ENCODE measurements around the gene PIP5K1C.
A peak's percentile ranks its signal among the peaks of the same experiment; 100 is the strongest.

PIP5K1C gene

DNA sequence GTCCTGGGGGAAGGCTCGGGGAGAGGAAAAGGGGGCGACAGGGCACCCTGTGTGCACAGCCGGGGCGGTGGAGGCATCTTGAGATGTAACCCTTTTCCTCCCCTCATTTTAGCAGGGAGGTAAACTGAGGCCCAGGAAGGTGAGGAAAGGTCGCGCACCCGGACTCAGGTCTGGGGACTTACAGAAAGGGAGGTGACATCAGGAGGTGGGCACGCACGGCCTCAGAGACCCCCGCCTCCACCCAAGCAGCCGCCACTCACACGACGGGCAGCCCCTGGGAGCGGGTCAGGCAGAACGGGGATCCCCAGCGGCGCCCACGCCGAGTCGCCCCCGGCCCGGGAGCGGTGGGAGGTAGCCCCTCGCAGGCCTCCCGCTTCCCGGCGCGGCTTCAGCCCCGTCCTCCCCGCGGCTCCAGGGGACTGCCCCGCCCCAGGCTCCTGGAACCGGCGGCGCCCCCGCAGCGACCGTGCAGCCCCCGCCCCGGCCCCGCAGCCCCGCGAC, 477 bp downstream of the PIP5K1C start:
- Histone ChIP-seq H3K4me3 (ENCODE audit: insufficient read depth, low read length, poor library complexity, severe bottlenecking) (peak overlapping the region; percentile 63), H3K9ac (ENCODE audit: low read length) (peak overlapping the region; percentile 66), H3K27me3 (ENCODE audit: low read length) (no peaks in the 10 kb centered on the region), H4K20me1 (ENCODE audit: low read depth, low read length) (no peaks in the 10 kb centered on the region), H3K9me2 (replicated peaks; ENCODE audit: insufficient read depth, low read length) (no peaks in the 10 kb centered on the region), H3K27ac (ENCODE audit: low read depth, low read length) (no peak overlapping the region), H3K9me3 (ENCODE audit: insufficient read depth, low read length) (no peaks in the 10 kb centered on the region), H3K36me3 (ENCODE audit: low read length) (no peaks in the 10 kb centered on the region), H3K4me2 (ENCODE audit: low read depth, low read length, poor library complexity, severe bottlenecking) (peak overlapping the region; percentile 88), H2AFZ (ENCODE audit: low read depth, low read length, severe bottlenecking) (no peak overlapping the region), H3K79me2 (ENCODE audit: insufficient read depth, low read length) (no peaks in the 10 kb centered on the region), H3F3A (ENCODE audit: insufficient read depth) (no peaks in the 10 kb centered on the region)
- TF ChIP-seq, protein P1, sequence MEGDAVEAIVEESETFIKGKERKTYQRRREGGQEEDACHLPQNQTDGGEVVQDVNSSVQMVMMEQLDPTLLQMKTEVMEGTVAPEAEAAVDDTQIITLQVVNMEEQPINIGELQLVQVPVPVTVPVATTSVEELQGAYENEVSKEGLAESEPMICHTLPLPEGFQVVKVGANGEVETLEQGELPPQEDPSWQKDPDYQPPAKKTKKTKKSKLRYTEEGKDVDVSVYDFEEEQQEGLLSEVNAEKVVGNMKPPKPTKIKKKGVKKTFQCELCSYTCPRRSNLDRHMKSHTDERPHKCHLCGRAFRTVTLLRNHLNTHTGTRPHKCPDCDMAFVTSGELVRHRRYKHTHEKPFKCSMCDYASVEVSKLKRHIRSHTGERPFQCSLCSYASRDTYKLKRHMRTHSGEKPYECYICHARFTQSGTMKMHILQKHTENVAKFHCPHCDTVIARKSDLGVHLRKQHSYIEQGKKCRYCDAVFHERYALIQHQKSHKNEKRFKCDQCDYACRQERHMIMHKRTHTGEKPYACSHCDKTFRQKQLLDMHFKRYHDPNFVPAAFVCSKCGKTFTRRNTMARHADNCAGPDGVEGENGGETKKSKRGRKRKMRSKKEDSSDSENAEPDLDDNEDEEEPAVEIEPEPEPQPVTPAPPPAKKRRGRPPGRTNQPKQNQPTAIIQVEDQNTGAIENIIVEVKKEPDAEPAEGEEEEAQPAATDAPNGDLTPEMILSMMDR (IDR thresholded peaks at IDR 0.05; ENCODE audit: insufficient read depth, low read length, poor library complexity, severe bottlenecking) = no peak
- no peak for TF ChIP-seq EZH2phosphoT487 (conservative IDR thresholded peaks at IDR 0.05; ENCODE audit: low read length)

DNA sequence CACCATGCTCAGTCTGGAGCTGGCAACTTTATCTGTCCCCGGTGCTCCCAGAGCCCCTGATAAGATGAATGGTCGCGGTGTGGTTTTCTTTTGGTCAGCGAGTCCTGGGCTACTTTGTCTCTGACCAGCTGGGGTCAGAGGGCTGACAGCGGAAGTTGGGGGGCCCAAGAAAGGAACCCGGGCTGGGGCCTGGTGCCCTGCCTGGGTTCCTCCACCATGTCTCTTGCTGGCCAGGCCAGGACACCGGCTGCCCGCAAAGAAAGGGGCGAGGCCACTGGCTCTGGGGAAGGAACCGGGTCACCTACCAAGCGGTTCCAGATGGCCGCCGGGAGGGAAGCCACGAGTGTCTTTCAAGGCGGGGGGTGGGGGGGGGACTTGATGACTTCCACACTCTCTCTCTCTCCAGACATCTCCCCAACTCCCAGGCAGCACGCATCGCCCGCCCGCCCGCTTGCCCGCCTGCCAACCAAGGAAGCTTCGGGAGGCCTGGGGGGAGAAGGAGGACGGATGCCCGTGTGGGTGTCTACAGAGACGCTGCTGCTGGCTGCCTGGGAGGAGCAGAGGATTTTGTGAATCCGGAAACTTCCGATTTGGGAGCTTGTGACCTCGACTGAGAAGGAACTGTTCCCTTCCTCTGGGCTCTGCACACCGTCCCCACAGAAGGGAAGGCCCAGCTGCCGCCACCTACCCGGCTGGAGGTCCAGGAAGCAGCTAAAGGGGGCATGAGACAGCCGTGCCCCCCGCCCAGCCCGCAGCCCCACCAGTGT, 1.1 kb downstream of the PIP5K1C start:
- H2AFZ ChIP-seq (ENCODE audit: low read depth, low read length, severe bottlenecking) = no peak overlapping the region
- H4K20me1 ChIP-seq (ENCODE audit: low read depth, low read length) = no peaks in the 10 kb centered on the region
- H3K36me3 ChIP-seq (ENCODE audit: low read length) = no peaks in the 10 kb centered on the region
- H3K4me3 ChIP-seq (ENCODE audit: insufficient read depth, low read length, poor library complexity, severe bottlenecking) = peak overlapping the region; percentile 63
- TF ChIP-seq, protein P1 (IDR thresholded peaks at IDR 0.05; ENCODE audit: insufficient read depth, low read length, poor library complexity, severe bottlenecking) = no peak
- TF ChIP-seq EZH2phosphoT487 (conservative IDR thresholded peaks at IDR 0.05; ENCODE audit: low read length) = no peak
- H3K79me2 ChIP-seq (ENCODE audit: insufficient read depth, low read length) = no peaks in the 10 kb centered on the region
- H3K9me3 ChIP-seq (ENCODE audit: insufficient read depth, low read length) = no peaks in the 10 kb centered on the region
- H3K9me2 ChIP-seq (replicated peaks; ENCODE audit: insufficient read depth, low read length) = no peaks in the 10 kb centered on the region
- H3K27ac ChIP-seq (ENCODE audit: low read depth, low read length) = no peak overlapping the region
- peak overlapping the region; percentile 88 for H3K4me2 ChIP-seq (ENCODE audit: low read depth, low read length, poor library complexity, severe bottlenecking)
- H3F3A ChIP-seq (ENCODE audit: insufficient read depth) = no peaks in the 10 kb centered on the region
- H3K27me3 ChIP-seq (ENCODE audit: low read length) = no peaks in the 10 kb centered on the region
- peak overlapping the region; percentile 66 for H3K9ac ChIP-seq (ENCODE audit: low read length)

DNA sequence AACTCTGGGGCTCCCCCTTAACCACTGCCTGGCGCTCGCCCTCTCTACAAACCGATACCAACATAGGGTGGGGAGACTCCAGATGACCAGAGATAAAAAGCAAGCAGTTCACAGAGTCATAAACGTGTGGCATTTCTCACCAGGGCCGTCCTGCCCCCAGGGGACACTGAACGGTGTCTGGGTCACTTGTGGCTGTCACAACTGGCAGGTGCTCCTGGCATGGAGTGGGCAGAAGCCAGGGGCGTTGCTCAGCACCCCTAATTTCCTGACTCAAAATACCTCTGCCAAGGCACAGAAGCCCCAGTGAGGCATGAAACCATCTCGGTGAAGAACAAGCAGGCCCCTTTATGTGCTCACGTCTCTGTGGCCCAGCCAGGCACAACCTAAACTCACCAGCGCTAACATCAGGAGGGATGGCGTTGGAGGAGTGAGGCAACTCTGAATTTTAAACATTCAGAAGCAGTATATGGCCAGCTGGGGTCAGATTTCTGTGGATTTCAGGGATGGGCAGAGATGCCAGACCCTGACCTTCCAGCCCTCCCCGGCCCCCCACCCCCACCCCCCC, 1.8 kb downstream of the PIP5K1C start:
- H3K9ac ChIP-seq (ENCODE audit: low read length) = no peak overlapping the region
- no peaks in the 10 kb centered on the region for H3K79me2 ChIP-seq (ENCODE audit: insufficient read depth, low read length)

More for the DNA sequence above, 1.8 kb downstream of the PIP5K1C start:
- no peaks in the 10 kb centered on the region for H3K9me3 ChIP-seq (ENCODE audit: insufficient read depth, low read length)
- H3K9me2 ChIP-seq (replicated peaks; ENCODE audit: insufficient read depth, low read length) = no peaks in the 10 kb centered on the region
- H3K27me3 ChIP-seq (ENCODE audit: low read length) = no peaks in the 10 kb centered on the region
- no peaks in the 10 kb centered on the region for H3K36me3 ChIP-seq (ENCODE audit: low read length)
- H3K27ac ChIP-seq (ENCODE audit: low read depth, low read length) = no peak overlapping the region
- H3K4me3 ChIP-seq (ENCODE audit: insufficient read depth, low read length, poor library complexity, severe bottlenecking) = no peak overlapping the region
- TF ChIP-seq EZH2phosphoT487 (conservative IDR thresholded peaks at IDR 0.05; ENCODE audit: low read length) = no peak
- TF ChIP-seq, protein P1 (IDR thresholded peaks at IDR 0.05; ENCODE audit: insufficient read depth, low read length, poor library complexity, severe bottlenecking) = no peak
- no peaks in the 10 kb centered on the region for H3F3A ChIP-seq (ENCODE audit: insufficient read depth)
- no peak overlapping the region for H2AFZ ChIP-seq (ENCODE audit: low read depth, low read length, severe bottlenecking)
- no peak overlapping the region for H3K4me2 ChIP-seq (ENCODE audit: low read depth, low read length, poor library complexity, severe bottlenecking)
- no peaks in the 10 kb centered on the region for H4K20me1 ChIP-seq (ENCODE audit: low read depth, low read length)
